ENCODE results near the gene CTH. TPM values are rescaled to one million over a fixed set of nuclear protein-coding genes. Genes with fewer than 3 reads are reported as not detected.
"Not testable (repeated sequence)": the region's sequence is repeated elsewhere in the genome, so short reads cannot be mapped to it uniquely, and the experiment has no call there.

Gene CTH
- total and polyA plus RNA-seq, 2 of the 13 experiments (the other 11 are each of a cell fraction or from before 2014, with no cell fraction given), result 8.7 to 19.7 TPM

GRCh38 chr1:70364439-70364838 lies 46.6 kb upstream of the CTH start:
- TF ChIP-seq, protein P1, sequence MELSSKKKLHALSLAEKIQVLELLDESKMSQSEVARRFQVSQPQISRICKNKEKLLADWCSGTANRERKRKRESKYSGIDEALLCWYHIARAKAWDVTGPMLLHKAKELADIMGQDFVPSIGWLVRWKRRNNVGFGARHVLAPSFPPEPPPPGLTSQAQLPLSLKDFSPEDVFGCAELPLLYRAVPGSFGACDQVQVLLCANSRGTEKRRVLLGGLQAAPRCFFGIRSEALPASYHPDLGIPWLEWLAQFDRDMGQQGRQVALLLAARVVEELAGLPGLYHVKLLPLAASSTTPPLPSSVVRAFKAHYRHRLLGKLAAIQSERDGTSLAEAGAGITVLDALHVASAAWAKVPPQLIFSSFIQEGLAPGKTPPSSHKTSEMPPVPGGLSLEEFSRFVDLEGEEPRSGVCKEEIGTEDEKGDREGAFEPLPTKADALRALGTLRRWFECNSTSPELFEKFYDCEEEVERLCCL (CRISPR knock-in tag; IDR thresholded peaks at IDR 0.05; ENCODE audit: borderline replicate concordance), result no peak
- TF ChIP-seq ZNF44 (CRISPR knock-in tag; IDR thresholded peaks at IDR 0.05), result no peak
- no peak for TF ChIP-seq TARDBP (CRISPR knock-in tag; IDR thresholded peaks at IDR 0.05)
- no peak for TF ChIP-seq CENPX (CRISPR knock-in tag; IDR thresholded peaks at IDR 0.05)
- TF ChIP-seq ZNF256 (CRISPR knock-in tag; conservative IDR thresholded peaks at IDR 0.05), result no peak
- TF ChIP-seq ZC3H13 (CRISPR knock-in tag; IDR thresholded peaks at IDR 0.05), result no peak
- TF ChIP-seq POGK (CRISPR knock-in tag; conservative IDR thresholded peaks at IDR 0.05), result no peak
- TF ChIP-seq KLF15 (CRISPR knock-in tag; IDR thresholded peaks at IDR 0.05; ENCODE audit: borderline replicate concordance), result no peak
- TF ChIP-seq SRY (CRISPR knock-in tag; IDR thresholded peaks at IDR 0.05), result no peak
- TF ChIP-seq ZNF460 (CRISPR knock-in tag; IDR thresholded peaks at IDR 0.05; ENCODE audit: borderline replicate concordance), result no peak
- no peak for TF ChIP-seq CHD2 (IDR thresholded peaks at IDR 0.05; ENCODE audit: low read depth, low read length)
- intact Hi-C loops (cut with micrococcal nuclease; ENCODE audit: unreplicated experiment), result no loop called here
- Histone ChIP-seq H4K20me1 (ENCODE audit: insufficient read depth, low read length) (no peaks in the 10 kb centered on the region), H3K4me3 (replicated peaks in 1 of 3; ENCODE audit: insufficient read depth in 1 of 3, low read depth in 2 of 3, low read length in 3 of 3) (no peak overlapping the region), H3K27ac (ENCODE audit: extremely low read length, insufficient read depth, low read length) (no peak overlapping the region), H2AFZ (ENCODE audit: low read length) (no peak overlapping the region), H3K9ac (ENCODE audit: insufficient read depth, low read depth, low read length) (no peak overlapping the region), H3K4me2 (ENCODE audit: low read depth, low read length) (no peak overlapping the region), H3K36me3 (replicated peaks in 1 of 2; ENCODE audit: control insufficient read depth in 1 of 2, insufficient read depth in 2 of 2, low read length in 2 of 2) (no peaks in the 10 kb centered on the region), H3K4me1 (ENCODE audit: insufficient read depth, low read length) (no peaks in the 10 kb centered on the region), H3K27me3 (ENCODE audit: control insufficient read depth in 1 of 2, insufficient read depth in 2 of 2, low read length in 2 of 2) (no peaks in the 10 kb centered on the region), H3K79me2 (ENCODE audit: insufficient read depth, low read length) (no peaks in the 10 kb centered on the region), H3K9me3 (ENCODE audit: low read length) (no peaks in the 10 kb centered on the region)
- in situ Hi-C loops (cut with HindIII; ENCODE audit: extremely low pct_ligation_motif_present, low pct_unique_long_range_greater_than_20kb), result no loop called here
- DNase-seq (ENCODE audit: low spot score) (no peak), ATAC-seq (no peak), FAIRE-seq (no peak)
- POLR2A ChIA-PET, result interaction anchor here (2.0 kb wide), 1 partner anchor 10 kb away, joined by 6 read pairs; the partner anchor contains the start of gene ANKRD13C
- no TSS peak for BruUV-seq (replicated peaks)
- WGBS (ENCODE audit: low lambda C conversion rate), result 64% methylated on average over 3 of the region's 3 CpGs
- CTCF ChIA-PET (ENCODE audit: low intra/inter-chr PET ratio, low total read pairs), result no interaction called here

DNA sequence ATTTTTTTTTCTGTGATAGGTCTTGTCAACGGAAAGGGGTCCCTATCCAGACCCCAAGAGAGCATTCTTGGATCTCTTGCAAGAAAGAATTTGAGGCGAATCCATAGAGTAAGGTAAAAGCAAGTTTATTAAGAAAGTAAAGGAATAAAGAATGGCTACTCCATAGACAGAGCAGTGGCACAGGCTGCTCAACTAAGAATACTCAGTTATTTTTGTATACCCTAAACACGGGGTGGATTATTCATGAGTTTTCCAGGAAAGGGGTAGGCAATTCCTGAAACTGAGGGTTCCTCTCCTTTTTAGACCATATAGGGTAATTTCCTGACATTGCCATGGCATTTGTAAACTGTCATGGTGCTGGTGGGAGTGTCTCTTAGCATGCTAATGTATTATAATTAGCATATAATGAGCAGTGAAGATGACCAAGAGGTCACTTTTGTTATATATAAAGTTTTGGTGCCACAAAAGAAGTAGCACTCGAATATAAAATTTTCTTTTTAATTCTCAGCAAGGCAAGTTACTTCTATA lies 44.6 kb upstream of the CTH start:
- DNase-seq (ENCODE audit: low spot score); H3K27me3 ChIP-seq (ENCODE audit: control insufficient read depth in 1 of 2, insufficient read depth in 2 of 2, low read length in 2 of 2); intact Hi-C loops (cut with micrococcal nuclease; ENCODE audit: unreplicated experiment); H3K27ac ChIP-seq (ENCODE audit: extremely low read length, insufficient read depth, low read length); H3K36me3 ChIP-seq (replicated peaks in 1 of 2; ENCODE audit: control insufficient read depth in 1 of 2, insufficient read depth in 2 of 2, low read length in 2 of 2); H3K4me3 ChIP-seq (replicated peaks in 1 of 3; ENCODE audit: insufficient read depth in 1 of 3, low read depth in 2 of 3, low read length in 3 of 3); BruUV-seq (replicated peaks); in situ Hi-C loops (cut with HindIII; ENCODE audit: extremely low pct_ligation_motif_present, low pct_unique_long_range_greater_than_20kb); H3K79me2 ChIP-seq (ENCODE audit: insufficient read depth, low read length); CTCF ChIA-PET (ENCODE audit: low intra/inter-chr PET ratio, low total read pairs); ATAC-seq; POLR2A ChIA-PET; H2AFZ ChIP-seq (ENCODE audit: low read length); H3K9ac ChIP-seq (ENCODE audit: insufficient read depth, low read depth, low read length); H3K9me3 ChIP-seq (ENCODE audit: low read length); H3K4me1 ChIP-seq (ENCODE audit: insufficient read depth, low read length); FAIRE-seq; H3K4me2 ChIP-seq (ENCODE audit: low read depth, low read length); H4K20me1 ChIP-seq (ENCODE audit: insufficient read depth, low read length): not testable (repeated sequence)
- 45% methylated on average over 4 of the region's 4 CpGs for WGBS (ENCODE audit: low lambda C conversion rate)

All from HepG2 (cell line).